Smooth muscle cell (in vitro differentiated cells): ENCODE measurements around the gene MED23. TPM values are rescaled to one million over a fixed set of nuclear protein-coding genes. Genes with fewer than 3 reads are reported as not detected.

Experiments
- DNase-seq: peaks from one replicate; lab custom pipeline; 2025; ENCODE audit not compliant: unreplicated experiment; lab: John Stamatoyannopoulos, UW
- H2AFZ ChIP-seq: fragments of 200-600 bp; sonication (generic); 2 replicates; pipeline ENCODE4 v1.6.0; 2016; ENCODE audit warnings: antibody characterized with exemption, low read depth, mild to moderate bottlenecking
- H3F3A ChIP-seq: fragments of 200-600 bp; sonication (generic); 2 replicates; pipeline ENCODE4 v1.6.0; 2017; ENCODE audit warnings: antibody characterized with exemption, low read depth
- H3K27ac ChIP-seq: fragments of 200-600 bp; sonication (generic); 2 replicates; pipeline ENCODE4 v1.5.1; 2016; ENCODE audit warnings: low read depth, mild to moderate bottlenecking
- H3K27me3 ChIP-seq: fragments of 200-600 bp; sonication (generic); 2 replicates; pipeline ENCODE4 v1.6.1; 2016; ENCODE audit warnings: low read depth, mild to moderate bottlenecking
- H3K36me3 ChIP-seq: fragments of 200-600 bp; sonication (generic); 2 replicates; pipeline ENCODE4 v1.5.1; 2016; ENCODE audit warnings: low read depth
- H3K4me1 ChIP-seq: fragments of 200-600 bp; sonication (generic); 2 replicates; pipeline ENCODE4 v1.5.1; 2016; ENCODE audit warnings: low read depth
- H3K4me2 ChIP-seq: fragments of 200-600 bp; sonication (generic); 2 replicates; pipeline ENCODE4 v1.6.0; 2016; ENCODE audit warnings: mild to moderate bottlenecking
- H3K4me3 ChIP-seq: fragments of 200-600 bp; sonication (generic); 2 replicates; pipeline ENCODE4 v1.5.1; 2016; ENCODE audit warnings: mild to moderate bottlenecking
- H3K79me2 ChIP-seq: fragments of 200-600 bp; sonication (generic); 2 replicates; pipeline ENCODE4 v1.6.0; 2016; ENCODE audit warnings: low read depth, mild to moderate bottlenecking
- H3K9ac ChIP-seq: fragments of 200-600 bp; sonication (generic); 2 replicates; pipeline ENCODE4 v1.6.0; 2016; ENCODE audit warnings: low read depth
- H3K9me3 ChIP-seq: fragments of 200-600 bp; sonication (generic); replicated peaks from 2 replicates; pipeline ENCODE4 v1.5.1; 2016; ENCODE audit warnings: low read depth
- H4K20me1 ChIP-seq: fragments of 200-600 bp; sonication (generic); 2 replicates; pipeline ENCODE4 v1.6.0; 2016; ENCODE audit warnings: low read depth
- CTCF ChIP-seq: fragments of 200-600 bp; sonication (generic); IDR thresholded peaks from 2 replicates; pipeline ENCODE4 v1.5.1; 2017; ENCODE audit warnings: borderline replicate concordance, mild to moderate bottlenecking, antibody characterized with exemption; ENCODE audit not compliant: insufficient read depth, poor library complexity, severe bottlenecking
- WGBS: methylation state at CpG from one replicate; pipeline ENCODE4 v1.1.7; 2016; ENCODE audit warnings: low lambda C conversion rate; 5-methylcytosine and 5-hydroxymethylcytosine counted together
- polyA plus RNA-seq: library from polyadenylated mRNA; unstranded; fragments of >200 nt; fragmentation: Nextera tagmentation; extraction: Ambion mirVana; gene quantifications from 2 replicates; pipeline ENCODE4 v1.2.1, GENCODE V29; 2016
- total RNA-seq: library from RNA; depleted of rRNA; stranded (reverse); fragments of >200 nt; gene quantifications from 2 replicates; pipeline ENCODE4 v1.2.3, GENCODE V29; 2014

The MED23 gene
- total and polyA plus RNA-seq, 2 experiments from 2014 or later: 17.1 to 46.4 TPM

- Histone ChIP-seq H3F3A (no peaks in the 10 kb centered on the region), H4K20me1 (no peaks in the 10 kb centered on the region), H3K4me1 (no peaks in the 10 kb centered on the region), H3K4me3 (no peak overlapping the region), H3K4me2 (no peak overlapping the region), H3K36me3 (peaks cover 67% of the 10 kb centered on the region), H3K9me3 (no peaks in the 10 kb centered on the region), H3K79me2 (no peaks in the 10 kb centered on the region), H3K27me3 (no peaks in the 10 kb centered on the region), H3K27ac (no peak overlapping the region), H3K9ac (no peak overlapping the region), H2AFZ (no peak overlapping the region)
- no peak for TF ChIP-seq CTCF
- 95% methylated on average over 3 of the region's 3 CpGs for WGBS
- DNase-seq: no peak
Observed at GRCh38 chr6:131597446-131597845, 30.6 kb downstream of the MED23 start.

- no peak overlapping the region for H3K4me2 ChIP-seq
- peaks cover 65% of the 10 kb centered on the region for H3K36me3 ChIP-seq
- no peak overlapping the region for H3K27ac ChIP-seq
- no peak for TF ChIP-seq CTCF
- H4K20me1 ChIP-seq: no peaks in the 10 kb centered on the region
- H3K27me3 ChIP-seq: no peaks in the 10 kb centered on the region
- no peaks in the 10 kb centered on the region for H3K9me3 ChIP-seq
- DNase-seq: no peak
- no peaks in the 10 kb centered on the region for H3F3A ChIP-seq
- H3K9ac ChIP-seq: no peak overlapping the region
- 97% methylated on average over 11 of the region's 11 CpGs for WGBS
- H3K79me2 ChIP-seq: no peaks in the 10 kb centered on the region
- no peak overlapping the region for H2AFZ ChIP-seq
- no peak overlapping the region for H3K4me3 ChIP-seq
- no peaks in the 10 kb centered on the region for H3K4me1 ChIP-seq
Observed at GRCh38 chr6:131594074-131594473, 34.0 kb downstream of the MED23 start.

- no peak overlapping the region for H3K27ac ChIP-seq
- no peak for TF ChIP-seq CTCF
- no peak overlapping the region for H3K9ac ChIP-seq
- no peaks in the 10 kb centered on the region for H3K79me2 ChIP-seq
- 92% methylated on average over 2 of the region's 2 CpGs for WGBS
- no peak overlapping the region for H3K4me3 ChIP-seq
- DNase-seq: no peak
- H2AFZ ChIP-seq: no peak overlapping the region
- H3K4me2 ChIP-seq: no peak overlapping the region
- no peaks in the 10 kb centered on the region for H3F3A ChIP-seq
- no peaks in the 10 kb centered on the region for H3K4me1 ChIP-seq
- H3K27me3 ChIP-seq: no peaks in the 10 kb centered on the region
- H4K20me1 ChIP-seq: no peaks in the 10 kb centered on the region
- no peaks in the 10 kb centered on the region for H3K9me3 ChIP-seq
- peaks cover 59% of the 10 kb centered on the region for H3K36me3 ChIP-seq
Observed at GRCh38 chr6:131592935-131593334, 35.1 kb downstream of the MED23 start.

GRCh38 chr6:131588643-131589042 is 39.4 kb downstream of the MED23 start:
- no peaks in the 10 kb centered on the region for H3K4me1 ChIP-seq
- no peaks in the 10 kb centered on the region for H3K79me2 ChIP-seq
- no peak overlapping the region for H2AFZ ChIP-seq
- H3K9ac ChIP-seq: no peak overlapping the region
- no peaks in the 10 kb centered on the region for H3K9me3 ChIP-seq
- no peak overlapping the region for H3K27ac ChIP-seq
- H3K36me3 ChIP-seq: peaks cover 46% of the 10 kb centered on the region
- TF ChIP-seq CTCF: no peak
- no peaks in the 10 kb centered on the region for H3K27me3 ChIP-seq
- no peak overlapping the region for H3K4me2 ChIP-seq
- DNase-seq: no peak
- no peak overlapping the region for H3K4me3 ChIP-seq
- WGBS: 96% methylated on average over 2 of the region's 2 CpGs
- no peaks in the 10 kb centered on the region for H3F3A ChIP-seq
- no peaks in the 10 kb centered on the region for H4K20me1 ChIP-seq
